ENCODE measurements around the gene SLMAP.

DNA sequence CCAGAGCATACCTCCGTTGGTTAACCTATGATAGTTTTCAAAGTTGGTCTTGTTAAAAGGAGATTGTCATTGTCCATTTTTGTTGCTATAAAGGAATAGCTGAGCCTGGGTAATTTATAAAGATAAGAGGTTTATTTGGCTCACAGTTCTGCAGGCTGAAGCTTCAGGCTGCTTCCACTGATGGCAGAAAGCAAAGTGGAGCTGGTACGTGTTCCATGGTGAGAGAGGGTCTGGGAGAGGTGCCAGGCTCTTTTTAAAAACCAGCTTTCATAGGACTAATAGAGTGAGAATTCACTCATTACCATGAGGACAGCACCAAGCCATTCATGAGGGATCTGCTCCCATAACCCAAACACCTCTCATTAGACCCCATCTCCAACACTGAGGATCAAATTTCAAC, 107.3 kb downstream of the SLMAP start:
- TF ChIP-seq, protein P1, sequence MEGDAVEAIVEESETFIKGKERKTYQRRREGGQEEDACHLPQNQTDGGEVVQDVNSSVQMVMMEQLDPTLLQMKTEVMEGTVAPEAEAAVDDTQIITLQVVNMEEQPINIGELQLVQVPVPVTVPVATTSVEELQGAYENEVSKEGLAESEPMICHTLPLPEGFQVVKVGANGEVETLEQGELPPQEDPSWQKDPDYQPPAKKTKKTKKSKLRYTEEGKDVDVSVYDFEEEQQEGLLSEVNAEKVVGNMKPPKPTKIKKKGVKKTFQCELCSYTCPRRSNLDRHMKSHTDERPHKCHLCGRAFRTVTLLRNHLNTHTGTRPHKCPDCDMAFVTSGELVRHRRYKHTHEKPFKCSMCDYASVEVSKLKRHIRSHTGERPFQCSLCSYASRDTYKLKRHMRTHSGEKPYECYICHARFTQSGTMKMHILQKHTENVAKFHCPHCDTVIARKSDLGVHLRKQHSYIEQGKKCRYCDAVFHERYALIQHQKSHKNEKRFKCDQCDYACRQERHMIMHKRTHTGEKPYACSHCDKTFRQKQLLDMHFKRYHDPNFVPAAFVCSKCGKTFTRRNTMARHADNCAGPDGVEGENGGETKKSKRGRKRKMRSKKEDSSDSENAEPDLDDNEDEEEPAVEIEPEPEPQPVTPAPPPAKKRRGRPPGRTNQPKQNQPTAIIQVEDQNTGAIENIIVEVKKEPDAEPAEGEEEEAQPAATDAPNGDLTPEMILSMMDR (IDR thresholded peaks at IDR 0.05), result no peak
- TF ChIP-seq POLR2A (IDR thresholded peaks at IDR 0.05), result no peak
